Measurements from ENCODE around the gene KLF1. TPM values are rescaled to one million over a fixed set of nuclear protein-coding genes. Genes with fewer than 3 reads are reported as not detected.
A peak's percentile ranks its signal among the peaks of the same experiment; 100 is the strongest.

KLF1 gene
- total RNA-seq, 4 donors from 2014 or later: not detected

GRCh38 chr19:12907166-12907565, 20.2 kb upstream of the KLF1 start:
- no peak for DNase-seq (ENCODE audit: low spot score in 2 of 2)
- H3K27me3 ChIP-seq: no peaks in the 10 kb centered on the region
- H3K9me3 ChIP-seq: no peaks in the 10 kb centered on the region
- no peak overlapping the region for H3K4me3 ChIP-seq
- no peak overlapping the region for H3K27ac ChIP-seq
- 88% methylated on average over 9 of the region's 9 CpGs for WGBS
- peaks cover 4% of the 10 kb centered on the region for H3K4me1 ChIP-seq
- no peak for TF ChIP-seq POLR2AphosphoS5 (IDR thresholded peaks at IDR 0.05)
- H3K36me3 ChIP-seq: no peaks in the 10 kb centered on the region

- Histone ChIP-seq H3K9me3 (no peaks in the 10 kb centered on the region), H3K36me3 (peaks cover 39% of the 10 kb centered on the region), H3K27ac (no peak overlapping the region), H3K4me3 (no peak overlapping the region), H3K27me3 (no peaks in the 10 kb centered on the region), H3K4me1 (no peaks in the 10 kb centered on the region)
- no peak for DNase-seq (ENCODE audit: low spot score in 2 of 2)
- WGBS: 94% methylated on average over 10 of the region's 10 CpGs
- TF ChIP-seq EP300 (IDR thresholded peaks at IDR 0.05): no peak
- no peak for TF ChIP-seq POLR2AphosphoS5 (IDR thresholded peaks at IDR 0.05)
- TF ChIP-seq CTCF (IDR thresholded peaks at IDR 0.05): no peak
- TF ChIP-seq POLR2A (IDR thresholded peaks at IDR 0.05): no peak
Observed at GRCh38 chr19:12899891-12900518, 13.0 kb upstream of the KLF1 start.

- Histone ChIP-seq H3K4me1 (peaks cover 9% of the 10 kb centered on the region), H3K9me3 (no peaks in the 10 kb centered on the region), H3K36me3 (peaks cover 53% of the 10 kb centered on the region), H3K4me3 (no peak overlapping the region), H3K27me3 (no peaks in the 10 kb centered on the region), H3K27ac (no peak overlapping the region)
- TF ChIP-seq POLR2A (IDR thresholded peaks at IDR 0.05): no peak
- no peak for TF ChIP-seq POLR2AphosphoS5 (IDR thresholded peaks at IDR 0.05)
- no peak for TF ChIP-seq CTCF (IDR thresholded peaks at IDR 0.05)
- TF ChIP-seq EP300 (IDR thresholded peaks at IDR 0.05): no peak
- 100% methylated on average over 3 of the region's 17 CpGs for WGBS
- no peak for DNase-seq (ENCODE audit: low spot score in 2 of 2)
Observed at GRCh38 chr19:12896460-12896859, 9.5 kb upstream of the KLF1 start.

GRCh38 chr19:12893582-12893981, 6.6 kb upstream of the KLF1 start:
- no peaks in the 10 kb centered on the region for H3K27me3 ChIP-seq
- H3K4me1 ChIP-seq: peaks cover 17% of the 10 kb centered on the region
- peaks cover 38% of the 10 kb centered on the region for H3K36me3 ChIP-seq
- no peak overlapping the region for H3K4me3 ChIP-seq
- TF ChIP-seq EP300 (IDR thresholded peaks at IDR 0.05) (no peak), POLR2A (IDR thresholded peaks at IDR 0.05) (no peak), POLR2AphosphoS5 (IDR thresholded peaks at IDR 0.05) (no peak), CTCF (IDR thresholded peaks at IDR 0.05) (no peak)
- no peak for DNase-seq (ENCODE audit: low spot score in 2 of 2)
- WGBS: 96% methylated on average over 3 of the region's 5 CpGs
- no peaks in the 10 kb centered on the region for H3K9me3 ChIP-seq
- H3K27ac ChIP-seq: no peak overlapping the region

- H3K27ac ChIP-seq: peak overlapping the region; percentile 77
- peaks cover 23% of the 10 kb centered on the region for H3K36me3 ChIP-seq
- 0% methylated on average over 1 of the region's 26 CpGs for WGBS
- TF ChIP-seq CTCF (IDR thresholded peaks at IDR 0.05) (no peak), POLR2A (IDR thresholded peaks at IDR 0.05) (no peak), POLR2AphosphoS5 (IDR thresholded peaks at IDR 0.05) (no peak), EP300 (IDR thresholded peaks at IDR 0.05) (no peak)
- peak overlapping the region; percentile 89 for H3K4me3 ChIP-seq
- DNase-seq (ENCODE audit: low spot score in 2 of 2): peak in 1 of 2 donors; percentile 71
- no peaks in the 10 kb centered on the region for H3K27me3 ChIP-seq
- no peaks in the 10 kb centered on the region for H3K9me3 ChIP-seq
- H3K4me1 ChIP-seq: peaks cover 17% of the 10 kb centered on the region
Observed at GRCh38 chr19:12891553-12892021, 4.6 kb upstream of the KLF1 start.

Measured in suprapubic skin (tissue), 4 donors.